ENCODE measurements around the gene VPS13C.

- TF ChIP-seq CTCF (IDR thresholded peaks at IDR 0.05 in 8 of 11, conservative IDR thresholded peaks at IDR 0.05 in 3 of 11) (peak in 1 of 11 experiments; percentile 4), POLR2AphosphoS5 (IDR thresholded peaks at IDR 0.05) (no peak)
These were observed 8.5 kb upstream of the VPS13C start for GRCh38 chr15:62068810-62069167.

Data from spleen (tissue), 7 donors.